ENCODE results near the gene FOLR1.

FOLR1 gene

DNA sequence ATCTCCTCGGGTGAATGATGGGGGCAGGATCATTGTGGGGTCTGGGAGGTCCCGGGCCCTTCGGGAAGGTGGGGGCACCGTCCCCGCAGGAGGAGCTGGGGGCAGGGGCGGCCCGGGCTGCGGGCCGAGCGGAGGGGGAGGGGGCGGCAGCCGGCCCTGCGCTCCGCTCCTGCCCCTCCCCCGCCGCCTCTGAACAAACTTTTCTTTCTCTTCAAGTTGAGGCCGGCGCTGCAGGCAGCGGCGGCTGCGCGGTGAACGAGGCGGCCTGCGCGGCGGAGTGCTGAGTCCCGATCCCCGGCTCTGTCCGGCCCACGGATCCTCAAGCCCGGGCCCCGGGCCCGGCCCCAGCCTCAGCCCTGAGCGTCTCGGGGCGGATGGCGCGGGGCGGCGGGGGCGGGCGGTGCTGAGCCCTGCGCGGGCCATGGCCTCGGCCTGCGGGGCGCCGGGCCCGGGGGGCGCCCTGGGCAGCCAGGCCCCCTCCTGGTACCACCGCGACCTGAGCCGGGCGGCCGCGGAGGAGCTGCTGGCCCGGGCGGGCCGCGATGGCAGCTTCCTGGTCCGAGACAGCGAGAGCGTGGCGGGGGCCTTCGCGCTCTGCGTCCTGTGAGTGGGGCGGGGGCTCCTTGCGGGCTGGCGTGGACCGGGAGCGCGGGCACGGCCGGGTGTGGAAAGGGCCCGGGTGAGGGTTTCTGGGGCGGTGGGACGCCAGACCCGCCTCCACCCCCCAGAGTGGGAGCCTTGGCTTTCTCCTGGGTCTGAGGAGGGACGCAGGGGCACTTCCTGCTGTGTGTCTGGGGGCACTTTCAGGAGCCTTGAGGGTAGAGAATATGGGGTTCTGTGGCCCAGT lies 32.8 kb downstream of the FOLR1 start, which contains the start of gene INPPL1:
INPPL1 (plus strand) TSS at position 204 of the 847 bp plus-strand sequence; CDS start at position 422, 218 bp downstream.
- DNase-seq, result no peak

DNA sequence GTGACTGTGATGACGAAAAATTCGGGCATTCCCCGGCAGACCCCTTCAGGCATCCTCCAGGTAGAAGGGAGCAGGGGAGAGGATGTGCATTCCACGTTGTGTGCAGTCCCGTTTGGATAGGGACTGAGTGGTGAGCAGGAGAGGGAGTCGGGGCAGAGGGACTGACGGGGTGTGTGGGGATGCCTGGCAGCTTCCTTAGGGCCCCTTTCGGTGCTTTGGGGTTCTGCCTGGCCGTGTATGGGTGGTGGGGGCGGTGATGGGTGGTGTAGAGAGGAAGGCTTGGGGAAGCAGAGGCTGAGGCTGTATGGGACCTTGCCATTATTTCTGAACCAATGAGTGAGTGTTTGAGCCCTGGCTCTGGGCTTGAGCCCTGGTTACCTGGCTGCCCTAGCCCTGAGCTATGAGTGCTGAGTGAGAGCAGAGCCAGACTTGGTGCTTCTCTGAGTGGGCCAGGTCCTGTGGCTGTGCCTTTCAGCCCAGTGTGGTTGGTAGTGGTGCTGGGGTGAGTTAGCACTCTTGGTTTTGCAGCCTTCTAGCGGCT lies 33.5 kb downstream of the FOLR1 start:
- DNase-seq, result no peak

GRCh38 chr11:72226701-72227100 lies 34.8 kb downstream of the FOLR1 start:
- DNase-seq, result no peak

GRCh38 chr11:72227316-72228228 lies 35.6 kb downstream of the FOLR1 start:
- DNase-seq, result peak; percentile 89

DNA sequence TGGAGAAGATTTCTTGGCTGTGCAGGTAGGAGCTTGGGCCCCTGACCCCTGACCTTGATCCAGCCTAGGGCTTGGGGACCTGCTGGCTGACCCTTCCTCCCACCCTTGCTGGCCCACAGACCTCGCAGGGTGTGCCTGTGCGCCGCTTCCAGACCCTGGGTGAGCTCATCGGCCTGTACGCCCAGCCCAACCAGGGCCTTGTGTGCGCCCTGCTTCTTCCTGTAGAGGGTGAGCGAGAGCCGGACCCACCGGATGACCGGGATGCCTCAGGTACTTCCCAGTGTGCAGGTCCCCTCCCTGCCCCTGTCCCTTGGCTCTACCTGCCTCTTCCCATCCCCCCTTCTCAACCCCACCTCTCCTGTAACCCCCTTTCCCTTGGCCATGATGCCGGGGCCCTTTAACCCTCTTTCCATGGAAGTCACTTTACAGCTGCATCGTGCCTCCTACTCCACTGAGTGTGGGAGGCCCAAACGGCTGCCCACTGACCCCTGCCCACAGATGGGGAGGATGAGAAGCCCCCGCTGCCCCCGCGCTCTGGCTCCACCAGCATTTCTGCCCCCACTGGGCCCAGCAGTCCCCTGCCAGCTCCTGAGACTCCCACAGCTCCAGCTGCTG lies 36.4 kb downstream of the FOLR1 start:
- no peak for DNase-seq

DNA sequence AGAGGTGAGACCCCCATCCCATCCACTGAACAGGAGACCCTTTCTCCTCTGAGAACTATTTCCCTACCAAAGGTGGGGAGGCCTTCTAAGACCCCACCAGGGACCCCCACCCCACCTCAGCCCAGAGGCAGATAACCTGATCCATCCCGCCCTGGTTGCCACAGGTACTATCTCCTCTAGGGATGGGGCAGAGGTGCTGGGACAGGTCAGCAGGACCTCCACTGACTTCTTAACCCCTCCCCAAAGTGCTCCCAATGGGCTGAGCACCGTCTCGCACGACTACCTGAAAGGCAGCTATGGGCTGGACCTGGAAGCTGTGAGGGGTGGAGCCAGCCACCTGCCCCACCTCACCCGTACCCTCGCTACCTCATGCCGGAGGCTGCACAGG lies 36.9 kb downstream of the FOLR1 start:
- DNase-seq, result no peak

- no peak for DNase-seq
Observed at GRCh38 chr11:72229336-72229924, 37.5 kb downstream of the FOLR1 start.

- DNase-seq, result no peak
Observed at GRCh38 chr11:72229925-72230763, 38.2 kb downstream of the FOLR1 start.

DNA sequence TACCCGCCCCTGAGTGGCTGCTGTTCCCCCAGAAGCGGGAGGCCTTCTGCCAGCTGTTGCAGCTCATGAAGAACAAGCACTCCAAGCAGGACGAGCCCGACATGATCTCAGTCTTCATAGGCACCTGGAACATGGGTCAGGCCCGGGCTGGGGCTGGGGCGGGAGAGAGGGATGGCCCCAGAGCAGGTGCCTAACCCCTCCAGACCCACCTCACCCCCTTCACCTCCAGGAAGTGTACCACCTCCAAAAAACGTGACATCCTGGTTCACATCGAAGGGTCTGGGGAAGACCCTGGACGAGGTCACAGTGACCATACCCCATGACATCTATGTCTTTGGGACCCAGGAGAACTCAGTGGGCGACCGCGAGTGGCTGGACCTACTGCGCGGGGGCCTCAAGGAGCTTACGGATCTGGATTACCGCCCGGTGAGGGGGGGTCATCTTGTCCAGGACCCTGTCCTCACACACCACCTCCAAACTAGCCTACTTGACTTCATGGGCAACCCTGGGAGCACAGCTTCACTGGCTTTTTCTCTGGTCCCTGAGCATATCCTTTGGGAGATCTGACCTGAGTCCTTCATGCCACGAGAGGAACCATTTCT lies 38.9 kb downstream of the FOLR1 start:
- DNase-seq, result no peak

DNA sequence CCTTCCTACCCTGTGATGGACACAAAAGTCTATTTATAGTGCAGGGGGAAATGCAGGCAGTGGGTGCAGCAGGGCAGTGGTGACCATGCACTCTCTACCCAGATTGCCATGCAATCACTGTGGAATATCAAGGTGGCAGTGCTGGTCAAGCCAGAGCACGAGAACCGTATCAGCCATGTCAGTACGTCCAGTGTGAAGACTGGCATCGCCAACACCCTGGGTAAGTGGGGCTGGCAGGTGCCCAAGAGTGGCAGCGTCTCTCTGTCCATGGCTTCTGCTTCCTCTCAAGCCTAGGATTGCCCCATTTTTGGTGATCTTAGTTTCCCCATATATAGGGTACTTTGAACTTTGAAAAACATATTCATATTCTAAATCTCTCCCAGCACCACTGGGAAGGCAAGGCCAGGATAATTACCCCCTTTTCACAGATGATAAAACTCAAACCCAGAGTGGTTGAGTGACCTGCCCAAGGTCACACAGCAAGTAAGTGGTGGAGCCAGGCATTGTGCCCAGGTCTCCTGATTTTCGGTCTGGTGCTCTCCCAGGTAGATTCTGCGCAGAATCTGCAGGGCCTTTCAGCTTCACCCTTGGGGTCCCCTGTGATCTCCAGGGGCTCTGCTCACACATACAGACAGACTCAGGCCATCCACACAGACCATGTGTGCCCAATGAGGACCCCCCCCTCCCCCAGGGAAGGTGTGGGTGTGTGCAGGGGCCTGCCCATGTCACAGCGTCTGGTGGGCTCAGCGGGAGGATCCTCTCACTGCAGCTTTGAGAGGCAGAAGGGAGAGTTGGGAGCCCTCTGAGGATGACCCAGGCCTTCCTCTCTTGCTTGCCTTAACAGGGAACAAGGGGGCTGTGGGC lies 39.7 kb downstream of the FOLR1 start:
- no peak for DNase-seq

DNA sequence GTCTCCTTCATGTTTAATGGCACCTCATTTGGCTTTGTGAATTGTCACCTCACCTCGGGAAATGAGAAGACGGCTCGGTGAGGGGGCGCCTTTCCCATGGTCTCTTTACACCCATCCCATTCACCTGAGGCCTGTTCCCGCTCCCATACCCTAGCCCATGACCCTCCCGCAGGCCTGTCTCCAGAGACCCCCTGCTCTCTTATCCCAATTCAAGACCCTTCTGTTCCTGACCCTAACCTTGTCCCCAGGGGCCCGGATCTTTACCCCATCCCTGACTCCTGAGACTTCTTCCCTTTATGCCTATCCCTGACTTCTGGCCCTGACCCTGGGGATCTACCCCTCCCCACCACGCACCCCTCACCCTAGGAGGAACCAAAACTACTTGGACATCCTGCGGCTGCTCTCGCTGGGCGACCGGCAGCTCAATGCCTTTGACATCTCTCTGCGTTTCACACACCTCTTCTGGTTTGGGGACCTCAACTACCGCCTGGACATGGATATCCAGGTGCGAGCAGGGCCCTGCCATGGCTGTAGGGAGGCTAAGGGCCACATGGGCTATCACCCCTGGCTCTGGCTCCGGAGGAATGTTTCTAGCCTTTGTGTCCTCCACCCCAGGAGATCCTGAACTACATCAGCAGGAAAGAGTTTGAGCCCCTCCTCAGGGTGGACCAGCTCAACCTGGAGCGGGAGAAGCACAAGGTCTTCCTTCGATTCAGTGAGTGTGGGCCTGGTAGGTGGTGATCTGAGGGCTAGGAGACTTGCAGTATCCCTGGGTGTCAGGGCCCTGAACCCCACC lies 40.5 kb downstream of the FOLR1 start:
- DNase-seq, result no peak

GRCh38 chr11:72233056-72233772 lies 41.3 kb downstream of the FOLR1 start:
- no peak for DNase-seq

DNA sequence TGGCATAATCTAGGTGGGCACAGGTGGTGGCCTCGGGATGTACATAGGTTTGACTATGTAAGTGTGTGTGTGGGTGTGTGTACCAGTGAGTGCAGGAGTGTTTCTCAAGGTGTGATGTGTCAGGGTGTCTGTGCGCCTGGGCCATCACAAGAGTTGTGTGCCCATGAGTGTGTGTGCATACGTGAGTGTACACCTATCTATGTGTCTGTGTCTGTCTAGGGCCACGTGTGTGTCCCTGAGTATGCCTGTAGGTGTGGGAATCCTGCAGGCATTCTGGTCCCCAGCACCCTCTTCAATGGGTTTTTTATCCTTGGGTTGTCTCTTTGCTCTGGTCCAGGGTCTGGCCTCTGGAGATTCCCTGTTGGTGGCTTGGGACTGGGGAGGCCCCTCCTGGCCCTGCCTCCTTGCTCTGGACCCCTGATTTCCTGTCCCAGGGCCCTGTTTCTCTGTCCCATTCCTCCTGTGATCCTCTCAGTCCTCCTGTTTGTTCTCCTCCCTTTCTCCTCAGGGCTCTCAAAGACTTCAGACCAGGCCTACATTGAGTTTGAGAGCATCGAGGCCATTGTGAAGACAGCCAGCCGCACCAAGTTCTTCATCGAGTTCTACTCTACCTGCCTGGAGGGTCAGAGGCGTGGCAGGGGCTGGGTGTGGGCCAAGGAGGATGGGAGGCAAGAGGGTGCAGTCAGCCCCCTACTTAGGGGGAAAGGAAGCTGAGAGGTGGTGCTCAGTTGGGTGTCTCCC lies 42.0 kb downstream of the FOLR1 start:
- no peak for DNase-seq

DNA sequence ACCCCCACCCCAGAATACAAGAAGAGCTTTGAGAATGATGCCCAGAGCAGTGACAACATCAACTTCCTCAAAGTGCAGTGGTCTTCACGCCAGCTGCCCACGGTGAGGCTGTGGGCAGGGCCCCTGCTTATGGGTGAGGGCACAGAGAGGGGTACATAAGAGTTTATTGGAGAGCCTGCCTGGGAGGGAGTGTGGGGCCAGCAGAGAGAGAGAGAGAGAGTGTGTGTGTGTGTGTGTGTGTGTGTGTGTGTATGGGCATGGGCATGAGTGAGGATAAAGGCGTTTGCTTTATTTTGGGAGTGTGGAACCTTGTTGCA lies 42.5 kb downstream of the FOLR1 start:
- no peak for DNase-seq

- DNase-seq, result no peak
Observed at GRCh38 chr11:72234920-72235319, 43.0 kb downstream of the FOLR1 start.

DNA sequence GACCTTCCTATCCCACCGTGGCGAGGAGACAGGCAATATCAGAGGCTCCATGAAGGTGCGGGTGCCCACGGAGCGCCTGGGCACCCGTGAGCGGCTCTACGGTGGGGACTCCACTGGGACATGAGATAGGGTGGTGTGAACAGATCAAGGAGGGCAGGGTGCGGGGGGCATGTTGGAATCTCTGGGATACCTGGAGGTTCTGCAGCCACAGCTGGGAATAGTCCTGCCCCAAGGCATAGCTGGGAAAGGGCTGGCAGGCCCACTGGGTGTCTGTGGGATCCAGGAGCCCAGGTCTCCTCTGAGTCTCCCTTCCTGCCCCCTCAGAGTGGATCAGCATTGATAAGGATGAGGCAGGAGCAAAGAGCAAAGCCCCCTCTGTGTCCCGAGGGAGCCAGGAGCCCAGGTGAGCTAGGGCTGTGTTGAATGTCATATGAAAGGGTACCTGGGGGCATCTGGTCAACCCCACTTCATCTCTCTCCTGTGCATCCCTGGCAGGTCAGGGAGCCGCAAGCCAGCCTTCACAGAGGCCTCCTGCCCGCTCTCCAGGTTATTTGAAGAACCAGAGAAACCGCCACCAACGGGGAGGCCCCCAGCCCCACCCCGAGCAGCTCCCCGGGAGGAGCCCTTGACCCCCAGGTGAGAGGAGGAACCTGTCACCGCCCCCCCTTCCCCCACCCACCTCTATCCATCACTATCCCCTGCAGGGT lies 43.6 kb downstream of the FOLR1 start:
- no peak for DNase-seq

- DNase-seq, result no peak
Observed at GRCh38 chr11:72236083-72236697, 44.2 kb downstream of the FOLR1 start.
